CD4-positive, alpha-beta T cell treated with Interleukin-4 for 1 hour (primary cell): ENCODE measurements around the gene ADAR.
"Not testable (repeated sequence)": the region's sequence is repeated elsewhere in the genome, so short reads cannot be mapped to it uniquely, and the experiment has no call there.

Source experiments
- DNase-seq, 2 donors: peaks; one replicate each; pipeline ENCODE4 v3.0.0-alpha.2; 2020 to 2022

The ADAR gene

GRCh38 chr1:154607609-154608396 lies at the start of gene ADAR:
TSS of gene ADAR (minus strand) at chr1:154608186. CDS start at chr1:154608006, 180 bp downstream.
- peak; percentile 96 to 97 for DNase-seq

- DNase-seq = no peak
These were observed 49.6 kb upstream of the ADAR start for GRCh38 chr1:154657556-154657955.

GRCh38 chr1:154652893-154653292 lies 44.9 kb upstream of the ADAR start:
- no peak for DNase-seq

GRCh38 chr1:154644724-154645123 lies 36.7 kb upstream of the ADAR start:
- not testable (repeated sequence) for DNase-seq

- DNase-seq = no peak
These were observed 33.5 kb upstream of the ADAR start for GRCh38 chr1:154641534-154641933.

- no peak for DNase-seq
These were observed 31.9 kb upstream of the ADAR start for GRCh38 chr1:154639876-154640275.

- DNase-seq = no peak
These were observed 27.2 kb upstream of the ADAR start for GRCh38 chr1:154635171-154635570.

GRCh38 chr1:154629675-154630073 lies 21.7 kb upstream of the ADAR start:
- no peak for DNase-seq

GRCh38 chr1:154629061-154629674 lies 21.2 kb upstream of the ADAR start:
- DNase-seq = no peak

- no peak for DNase-seq
These were observed 20.1 kb upstream of the ADAR start for GRCh38 chr1:154628121-154628405.

GRCh38 chr1:154627257-154628120 lies 19.5 kb upstream of the ADAR start:
- peak; percentile 90 to 92 for DNase-seq

GRCh38 chr1:154626456-154627256 lies 18.7 kb upstream of the ADAR start:
- peak in 1 of 2 donors; percentile 42 for DNase-seq

GRCh38 chr1:154624746-154625643 lies 17.0 kb upstream of the ADAR start:
- no peak for DNase-seq

- DNase-seq = peak in 1 of 2 donors; percentile 30
These were observed 15.4 kb upstream of the ADAR start for GRCh38 chr1:154623358-154623757.

GRCh38 chr1:154622503-154623039 lies 14.6 kb upstream of the ADAR start:
- DNase-seq = no peak

- DNase-seq = no peak
These were observed 13.9 kb upstream of the ADAR start for GRCh38 chr1:154621875-154622274.

- no peak for DNase-seq
These were observed 12.8 kb upstream of the ADAR start for GRCh38 chr1:154620751-154621150.

GRCh38 chr1:154619181-154619948 lies 11.4 kb upstream of the ADAR start:
- no peak for DNase-seq

- DNase-seq = no peak
These were observed 8.8 kb upstream of the ADAR start for GRCh38 chr1:154616659-154617345.

GRCh38 chr1:154615411-154615810 lies 7.4 kb upstream of the ADAR start:
- DNase-seq = no peak
